22Rv1 (cell line): Measurements from ENCODE around the gene HBB.
"Not testable (repeated sequence)": the region's sequence is repeated elsewhere in the genome, so short reads cannot be mapped to it uniquely, and the experiment has no call there.

Experiments used
- ZFX ChIP-seq: fragments of 450-650 bp; IDR thresholded peaks from 2 replicates; pipeline ENCODE4 v1.6.1; 2017; ENCODE audit warnings: antibody characterized with exemption, borderline replicate concordance
- TF ChIP-seq, protein P1 (sequence below): fragments of 450-650 bp; IDR thresholded peaks from 2 replicates; pipeline ENCODE4 v1.5.1; 2017; ENCODE audit warnings: mild to moderate bottlenecking

DNA sequence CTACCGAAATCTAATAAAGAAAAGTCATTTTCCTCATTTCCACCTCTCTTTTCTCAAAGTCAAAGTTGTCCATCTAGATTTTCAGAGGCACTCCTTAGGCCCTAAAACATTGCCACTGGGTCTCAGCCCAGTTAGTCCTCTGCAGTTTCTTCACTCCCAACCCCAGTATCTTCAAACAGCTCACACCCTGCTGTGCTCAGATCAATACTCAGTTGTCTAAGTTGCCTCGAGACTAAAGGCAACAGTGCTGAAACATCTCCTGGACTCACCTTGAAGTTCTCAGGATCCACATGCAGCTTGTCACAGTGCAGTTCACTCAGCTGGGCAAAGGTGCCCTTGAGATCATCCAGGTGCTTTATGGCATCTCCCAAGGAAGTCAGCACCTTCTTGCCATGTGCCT, 27.2 kb upstream of the HBB start:
- TF ChIP-seq, protein P1, sequence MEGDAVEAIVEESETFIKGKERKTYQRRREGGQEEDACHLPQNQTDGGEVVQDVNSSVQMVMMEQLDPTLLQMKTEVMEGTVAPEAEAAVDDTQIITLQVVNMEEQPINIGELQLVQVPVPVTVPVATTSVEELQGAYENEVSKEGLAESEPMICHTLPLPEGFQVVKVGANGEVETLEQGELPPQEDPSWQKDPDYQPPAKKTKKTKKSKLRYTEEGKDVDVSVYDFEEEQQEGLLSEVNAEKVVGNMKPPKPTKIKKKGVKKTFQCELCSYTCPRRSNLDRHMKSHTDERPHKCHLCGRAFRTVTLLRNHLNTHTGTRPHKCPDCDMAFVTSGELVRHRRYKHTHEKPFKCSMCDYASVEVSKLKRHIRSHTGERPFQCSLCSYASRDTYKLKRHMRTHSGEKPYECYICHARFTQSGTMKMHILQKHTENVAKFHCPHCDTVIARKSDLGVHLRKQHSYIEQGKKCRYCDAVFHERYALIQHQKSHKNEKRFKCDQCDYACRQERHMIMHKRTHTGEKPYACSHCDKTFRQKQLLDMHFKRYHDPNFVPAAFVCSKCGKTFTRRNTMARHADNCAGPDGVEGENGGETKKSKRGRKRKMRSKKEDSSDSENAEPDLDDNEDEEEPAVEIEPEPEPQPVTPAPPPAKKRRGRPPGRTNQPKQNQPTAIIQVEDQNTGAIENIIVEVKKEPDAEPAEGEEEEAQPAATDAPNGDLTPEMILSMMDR, result not testable (repeated sequence)
- TF ChIP-seq ZFX, result not testable (repeated sequence)
